H1 (cell line): ENCODE results near the gene CEACAM7. TPM values are rescaled to one million over a fixed set of nuclear protein-coding genes. Genes with fewer than 3 reads are reported as not detected.

ENCODE experiments used
- BACH1 ChIP-seq: IDR thresholded peaks from 2 replicates; pipeline ENCODE4 v1.6.1; 2012; ENCODE audit warnings: low read length, improper control_type of control experiment
- CHD1 ChIP-seq: IDR thresholded peaks from 2 replicates; pipeline ENCODE4 v1.6.1; 2012; ENCODE audit warnings: low read depth, low read length, improper control_type of control experiment
- CHD7 ChIP-seq: fragments of 300-600 bp; sonication (generic); IDR thresholded peaks from 2 replicates; pipeline ENCODE4 v1.7.1; 2012; ENCODE audit warnings: low read length, moderate library complexity, mild to moderate bottlenecking, inconsistent platforms; ENCODE audit not compliant: insufficient replicate concordance
- CTCF ChIP-seq, 3 experiments: IDR thresholded peaks; 1 replicate in 2 of 3; 2 replicates in 1 of 3; pipeline versions ENCODE4 v1.5.1 to v1.6.1; 2011; ENCODE audit warnings: low read length in 3 of 3, mild to moderate bottlenecking in 3 of 3, inconsistent platforms in 2 of 3, low read depth in 1 of 3, moderate library complexity in 1 of 3; ENCODE audit not compliant: insufficient read depth in 1 of 3; ENCODE audit errors: control extremely low read depth in 1 of 3
- EP300 ChIP-seq, 2 experiments: IDR thresholded peaks; 1 replicate in 1 of 2; 2 replicates in 1 of 2; pipeline ENCODE4 v1.6.1; 2011 to 2012; ENCODE audit warnings: low read depth in 2 of 2, low read length in 2 of 2, mild to moderate bottlenecking in 2 of 2, borderline replicate concordance in 1 of 2, inconsistent platforms in 1 of 2, moderate library complexity in 1 of 2
- MAFK ChIP-seq: IDR thresholded peaks from 2 replicates; pipeline ENCODE4 v1.6.1; 2012; ENCODE audit warnings: low read depth, mild to moderate bottlenecking, improper control_type of control experiment, low read length
- POLR2A ChIP-seq, 2 experiments: IDR thresholded peaks; 1 replicate in 1 of 2; 2 replicates in 1 of 2; pipeline ENCODE4 v1.6.1; 2011; ENCODE audit warnings: low read depth in 2 of 2, low read length in 2 of 2, mild to moderate bottlenecking in 2 of 2; ENCODE audit errors: control extremely low read depth in 1 of 2
- SUZ12 ChIP-seq: fragments of 200-600 bp; sonication (generic); IDR thresholded peaks from 2 replicates; pipeline ENCODE4 v1.6.1; 2012; ENCODE audit warnings: mild to moderate bottlenecking, inconsistent platforms, low read length, moderate library complexity, mixed read lengths
- polyA plus RNA-seq, 7 experiments: library from polyadenylated mRNA; depleted of rRNA in 3 of 7; stranded (reverse) in 5 of 7; unstranded in 2 of 7; fragments of >200 nt in 5 of 7; fragments of 200-250 nt in 2 of 7; gene quantifications; 1 replicate in 5 of 7; 2 replicates in 1 of 7; 4 replicates in 1 of 7; pipeline versions ENCODE4 v1.2.1 to v1.2.3, GENCODE V29; 2011 to 2013; ENCODE audit warnings: missing spikeins in 2 of 7, mixed read lengths in 2 of 7
- total RNA-seq: library from RNA; stranded (reverse); fragmentation: NEBNext Ultra II Directional; extraction: Animal tissue kit (Norgen Biotek cat#: 25700); gene quantifications from 2 replicates; pipeline ENCODE4 v1.2.1, GENCODE V29; 2021

Gene CEACAM7
- total and polyA plus RNA-seq, 2 of the 8 experiments (the other 6 are each of a cell fraction or from before 2014, with no cell fraction given) = not detected

- TF ChIP-seq CHD7 (no peak), CHD1 (no peak), EP300 (IDR thresholded peaks at IDR 0.05; ENCODE audit: borderline replicate concordance in 1 of 2, low read depth in 2 of 2, low read length in 2 of 2) (no peak), CTCF (IDR thresholded peaks at IDR 0.05; ENCODE audit: control extremely low read depth in 1 of 3, insufficient read depth in 1 of 3, low read depth in 1 of 3, low read length in 3 of 3) (no peak), POLR2A (IDR thresholded peaks at IDR 0.05; ENCODE audit: control extremely low read depth in 1 of 2, low read depth in 2 of 2, low read length in 2 of 2) (no peak), SUZ12 (no peak), MAFK (no peak), BACH1 (no peak)
These were observed 35.8 kb downstream of the CEACAM7 start (continued) for GRCh38 chr19:41652250-41652649.
